Lung (tissue), 12 donors: ENCODE results near the gene GNG14. TPM values are rescaled to one million over a fixed set of nuclear protein-coding genes. Genes with fewer than 3 reads are reported as not detected.

ENCODE experiments used
- ATAC-seq: fragments of 200-7000 bp; cut with Tn5 transposase; one replicate; pipeline ENCODE4 v1.9.1; 2020; ENCODE audit warnings: moderate number of reproducible peaks; ENCODE audit not compliant: insufficient read depth, low FRiP score
- DNase-seq, 3 donors: peaks; one replicate each; pipeline ENCODE4 v3.0.0-alpha.2; 2013 to 2017
- H3K27ac ChIP-seq, 2 donors: one replicate each; pipeline ENCODE4 v1.5.1; 2013; ENCODE audit warnings: mild to moderate bottlenecking in 2 of 2, moderate library complexity in 2 of 2, control low read depth in 1 of 2, inconsistent platforms in 1 of 2, low read depth in 1 of 2, low read length in 1 of 2
- H3K27me3 ChIP-seq, 3 donors: one replicate each; pipeline ENCODE4 v1.5.1; 2013; ENCODE audit warnings: low read length in 2 of 3; ENCODE audit not compliant: control insufficient read depth in 3 of 3, insufficient read depth in 3 of 3
- H3K36me3 ChIP-seq, 4 donors: one replicate each; pipeline ENCODE4 v1.5.1; 2013; ENCODE audit warnings: low read length in 4 of 4, mild to moderate bottlenecking in 1 of 4, moderate library complexity in 1 of 4; ENCODE audit not compliant: control insufficient read depth in 4 of 4, insufficient read depth in 4 of 4
- H3K4me1 ChIP-seq, 5 donors: one replicate each; pipeline ENCODE4 v1.5.1; 2013; ENCODE audit warnings: low read length in 5 of 5, mild to moderate bottlenecking in 2 of 5, moderate library complexity in 1 of 5; ENCODE audit not compliant: control insufficient read depth in 5 of 5, insufficient read depth in 5 of 5
- H3K4me3 ChIP-seq: one replicate; pipeline ENCODE4 v1.5.1; 2013; ENCODE audit warnings: mild to moderate bottlenecking, control low read depth, moderate library complexity
- H3K9ac ChIP-seq, 2 donors: one replicate each; pipeline ENCODE4 v1.5.1; 2013; ENCODE audit warnings: low read length in 2 of 2, control low read depth in 1 of 2; ENCODE audit not compliant: insufficient read depth in 1 of 2
- H3K9me3 ChIP-seq, 4 donors: one replicate each; pipeline ENCODE4 v1.5.1; 2013; ENCODE audit warnings: low read length in 3 of 4, mild to moderate bottlenecking in 1 of 4, moderate library complexity in 1 of 4; ENCODE audit not compliant: control insufficient read depth in 4 of 4, insufficient read depth in 3 of 4
- WGBS, 2 donors: extraction: QIAGEN DNeasy Blood & Tissue Kit; methylation state at CpG; one replicate each; pipeline ENCODE4 v1.1.7; 2013; 5-methylcytosine and 5-hydroxymethylcytosine counted together
- polyA plus RNA-seq, 2 donors: library from polyadenylated mRNA; stranded (reverse); fragments of 200-250 nt; gene quantifications; one replicate each; pipeline ENCODE4 v1.2.1, GENCODE V29; 2013
- total RNA-seq, 2 donors: library from RNA; depleted of rRNA in 1 of 2; stranded (reverse); fragments of >200 nt in 1 of 2; gene quantifications; one replicate each; pipeline ENCODE4 v1.2.1, GENCODE V29; 2014 to 2021
- TF ChIP-seq, protein P1 (sequence below): IDR thresholded peaks from 2 replicates; pipeline ENCODE4 v1.5.1; 2012; ENCODE audit warnings: mild to moderate bottlenecking; ENCODE audit errors: control extremely low read depth, extremely low read depth
- donor health status: control.
- donor health status: control.
- donor health status: Bipolar disorder and iron deficiency.
- donor health status: healthy.
- donor health status: DM: yes; HTN: yes; CAD: no.

The GNG14 gene
- total and polyA plus RNA-seq, 4 donors = not detected

DNA sequence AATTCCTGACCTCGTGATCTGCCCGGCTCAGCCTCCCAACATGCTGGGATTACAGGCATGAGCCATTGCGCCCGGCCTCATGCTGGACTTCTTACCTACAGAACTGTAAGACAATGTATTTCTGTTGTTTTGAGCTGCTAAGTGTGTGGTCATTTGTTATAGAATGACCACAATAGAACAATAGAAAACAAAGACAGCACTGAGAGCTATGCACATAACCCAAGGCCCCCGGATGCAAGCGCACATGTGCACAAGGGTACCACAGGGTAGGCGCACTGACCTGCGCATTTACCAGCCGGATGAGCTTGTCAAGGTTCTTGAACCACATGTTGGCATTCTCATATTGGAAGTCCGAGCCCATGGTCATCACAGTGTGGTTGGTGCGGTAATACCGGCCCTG, 26.8 kb upstream of the GNG14 start:
- H3K36me3 ChIP-seq = peaks cover 9 to 43% (median 13%) of the 10 kb centered on the region in 4 donors
- no peaks in the 10 kb centered on the region for H3K27me3 ChIP-seq
- WGBS, 2 donors = 93 to 98% methylated on average over 12 of the region's 12 CpGs

DNA sequence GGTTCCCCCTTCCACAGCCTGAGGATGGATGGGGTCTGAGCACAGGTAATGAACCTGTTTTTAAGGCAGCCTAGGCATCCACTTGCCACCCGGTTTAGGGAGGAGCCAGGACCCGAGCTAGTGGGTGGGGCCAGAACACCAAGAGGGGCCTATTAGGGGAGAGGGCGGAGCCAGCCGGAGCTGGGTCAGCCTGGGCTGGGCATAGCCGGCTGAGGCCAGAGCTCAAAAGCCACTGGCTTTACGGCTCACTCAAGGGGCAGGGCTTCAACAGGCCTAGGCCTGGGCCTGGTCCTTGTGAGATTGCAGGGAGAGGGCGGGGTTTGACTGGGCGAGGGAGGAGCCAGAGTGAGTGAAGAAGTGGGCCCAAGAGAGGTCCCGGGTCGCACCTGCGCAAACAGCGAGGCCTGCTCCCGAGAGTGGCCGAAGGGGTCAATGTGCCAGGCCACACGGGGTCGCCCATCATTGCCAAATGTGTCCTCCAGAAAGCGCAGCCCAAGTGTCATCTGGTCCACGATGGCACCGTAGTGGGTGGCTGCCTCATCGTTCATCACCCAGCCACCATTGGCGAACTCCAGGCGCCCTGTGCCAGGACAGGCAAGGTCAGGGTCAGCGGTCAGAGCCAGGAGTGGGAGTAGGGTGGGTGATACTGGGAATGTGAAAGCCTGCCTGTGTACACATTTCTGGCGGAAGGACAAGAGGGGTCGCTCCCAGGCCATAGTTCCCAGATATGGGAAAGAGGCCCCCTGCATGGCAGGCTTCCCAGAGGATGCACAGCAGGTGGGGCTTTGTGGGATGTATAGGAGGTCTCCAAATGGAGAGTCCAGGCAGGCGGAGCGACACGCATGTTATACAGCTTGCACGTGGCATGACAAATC, 23.2 kb upstream of the GNG14 start:
- H3K4me3 ChIP-seq = no peak overlapping the region
- 79 to 83% methylated on average over 29 of the region's 29 CpGs for WGBS, 2 donors
- H3K27ac ChIP-seq = peak overlapping the region in 1 of 2 donors; percentile 9
- H3K36me3 ChIP-seq = peaks cover 9 to 24% (median 12%) of the 10 kb centered on the region in 4 donors
- DNase-seq (no peak), ATAC-seq (no peak)
- H3K9me3 ChIP-seq = no peaks in the 10 kb centered on the region
- peaks cover 0 to 24% (median 13%) of the 10 kb centered on the region in 5 donors for H3K4me1 ChIP-seq
- H3K27me3 ChIP-seq = no peaks in the 10 kb centered on the region
- TF ChIP-seq, protein P1, sequence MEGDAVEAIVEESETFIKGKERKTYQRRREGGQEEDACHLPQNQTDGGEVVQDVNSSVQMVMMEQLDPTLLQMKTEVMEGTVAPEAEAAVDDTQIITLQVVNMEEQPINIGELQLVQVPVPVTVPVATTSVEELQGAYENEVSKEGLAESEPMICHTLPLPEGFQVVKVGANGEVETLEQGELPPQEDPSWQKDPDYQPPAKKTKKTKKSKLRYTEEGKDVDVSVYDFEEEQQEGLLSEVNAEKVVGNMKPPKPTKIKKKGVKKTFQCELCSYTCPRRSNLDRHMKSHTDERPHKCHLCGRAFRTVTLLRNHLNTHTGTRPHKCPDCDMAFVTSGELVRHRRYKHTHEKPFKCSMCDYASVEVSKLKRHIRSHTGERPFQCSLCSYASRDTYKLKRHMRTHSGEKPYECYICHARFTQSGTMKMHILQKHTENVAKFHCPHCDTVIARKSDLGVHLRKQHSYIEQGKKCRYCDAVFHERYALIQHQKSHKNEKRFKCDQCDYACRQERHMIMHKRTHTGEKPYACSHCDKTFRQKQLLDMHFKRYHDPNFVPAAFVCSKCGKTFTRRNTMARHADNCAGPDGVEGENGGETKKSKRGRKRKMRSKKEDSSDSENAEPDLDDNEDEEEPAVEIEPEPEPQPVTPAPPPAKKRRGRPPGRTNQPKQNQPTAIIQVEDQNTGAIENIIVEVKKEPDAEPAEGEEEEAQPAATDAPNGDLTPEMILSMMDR = no peak
- no peak overlapping the region for H3K9ac ChIP-seq

More for the DNA sequence above, 26.8 kb upstream of the GNG14 start:
- Histone ChIP-seq H3K4me1 (peaks cover 0 to 5% (median 3%) of the 10 kb centered on the region in 5 donors), H3K9me3 (no peaks in the 10 kb centered on the region), H3K27ac (no peak overlapping the region), H3K9ac (no peak overlapping the region), H3K4me3 (no peak overlapping the region)
- ATAC-seq (no peak), DNase-seq (no peak)
- TF ChIP-seq, protein P1 = no peak

DNA sequence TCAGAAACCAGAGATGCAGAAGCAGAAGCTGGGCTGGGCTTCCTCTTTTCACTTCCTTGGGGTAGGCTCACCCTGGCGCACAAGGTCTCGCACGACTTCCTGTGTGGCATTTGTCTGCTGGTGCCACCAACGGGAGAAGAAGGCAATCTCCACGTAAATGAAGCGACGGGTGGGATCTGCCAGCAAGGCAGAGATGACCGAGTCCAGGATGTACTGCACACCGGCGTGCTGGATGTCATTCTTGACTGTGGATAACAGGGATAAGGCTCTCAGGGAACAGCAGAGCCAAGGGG, 22.6 kb upstream of the GNG14 start:
- DNase-seq (peak in 1 of 3 donors; percentile 20), ATAC-seq (peak; percentile 33)
- no peak overlapping the region for H3K9ac ChIP-seq
- 26 to 64% methylated on average over 10 of the region's 10 CpGs for WGBS, 2 donors
- no peaks in the 10 kb centered on the region for H3K27me3 ChIP-seq
- peak overlapping the region in 1 of 2 donors; percentile 83 for H3K27ac ChIP-seq
- H3K9me3 ChIP-seq = no peaks in the 10 kb centered on the region
- no peak overlapping the region for H3K4me3 ChIP-seq
- peaks cover 5 to 21% (median 12%) of the 10 kb centered on the region in 4 donors for H3K36me3 ChIP-seq
- TF ChIP-seq, protein P1 = no peak
- H3K4me1 ChIP-seq = peaks cover 0 to 28% (median 16%) of the 10 kb centered on the region in 5 donors
